BE2C (cell line): Measurements from ENCODE around the gene STUB1.

ENCODE experiments used
- DNase-seq: peaks from one replicate; pipeline ENCODE4 v3.0.0-alpha.2; 2020
- H3K27me3 ChIP-seq: fragments of 250-450 bp; sonication (Bioruptor Pico); 2 replicates; pipeline ENCODE4 v1.5.1; 2020; ENCODE audit warnings: mild to moderate bottlenecking
- H3K36me3 ChIP-seq: fragments of 250-450 bp; sonication (Bioruptor Pico); 2 replicates; pipeline ENCODE4 v1.5.1; 2020; ENCODE audit warnings: mild to moderate bottlenecking
- H3K4me1 ChIP-seq: fragments of 250-450 bp; sonication (Bioruptor Pico); 2 replicates; pipeline ENCODE4 v1.5.1; 2020
- H3K4me3 ChIP-seq: 2 replicates; pipeline ENCODE4 v1.5.1; 2011; ENCODE audit warnings: low read depth, low read length
- H3K9me3 ChIP-seq: fragments of 250-450 bp; sonication (Bioruptor Pico); 2 replicates; pipeline ENCODE4 v1.5.1; 2020
- CTCF ChIP-seq: IDR thresholded peaks from 2 replicates; pipeline ENCODE4 v1.5.1; 2012; ENCODE audit warnings: mild to moderate bottlenecking, low read depth, low read length

Gene STUB1

DNA sequence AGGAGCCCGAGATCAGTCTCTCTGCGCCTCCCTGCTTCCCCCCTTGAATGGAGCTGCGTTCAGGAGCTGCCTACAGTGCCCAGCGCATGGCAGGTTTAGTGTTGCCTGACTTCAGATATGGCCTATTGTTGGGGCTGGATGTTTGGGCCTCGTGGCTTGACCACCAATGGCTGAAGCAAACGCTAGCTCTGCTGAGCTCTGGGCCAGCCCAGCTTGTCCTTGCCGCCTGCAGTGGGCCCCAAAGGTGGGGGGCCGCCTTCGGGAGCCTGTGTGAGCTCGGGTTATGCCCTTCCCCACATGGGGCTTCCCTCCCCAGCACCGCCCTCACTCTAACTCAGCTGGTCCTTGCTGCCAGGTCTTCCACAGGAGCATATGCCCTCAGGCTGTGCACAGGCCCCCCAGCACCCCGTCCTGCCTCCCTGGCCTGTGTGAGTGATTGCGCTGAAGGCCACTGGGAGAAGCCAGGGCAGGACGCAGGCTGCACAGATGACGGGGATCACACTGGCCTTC, 42.1 kb upstream of the STUB1 start:
- H3K9me3 ChIP-seq = no peaks in the 10 kb centered on the region
- H3K4me3 ChIP-seq = no peak overlapping the region
- DNase-seq = no peak
- no peak for TF ChIP-seq CTCF
- H3K27me3 ChIP-seq = no peaks in the 10 kb centered on the region
- H3K4me1 ChIP-seq = peaks cover 11% of the 10 kb centered on the region
- peaks cover 10% of the 10 kb centered on the region for H3K36me3 ChIP-seq

- DNase-seq = no peak
- H3K4me1 ChIP-seq = peaks cover 11% of the 10 kb centered on the region
Observed at GRCh38 chr16:638836-639235, 41.4 kb upstream of the STUB1 start.

GRCh38 chr16:640614-641013, 39.6 kb upstream of the STUB1 start:
- Histone ChIP-seq H3K4me1 (peaks cover 11% of the 10 kb centered on the region), H3K4me3 (no peak overlapping the region), H3K36me3 (no peaks in the 10 kb centered on the region), H3K27me3 (no peaks in the 10 kb centered on the region), H3K9me3 (no peaks in the 10 kb centered on the region)
- no peak for TF ChIP-seq CTCF
- no peak for DNase-seq

More at GRCh38 chr16:638836-639235, 41.4 kb upstream of the STUB1 start:
- TF ChIP-seq CTCF = no peak
- H3K36me3 ChIP-seq = peaks cover 8% of the 10 kb centered on the region
- H3K9me3 ChIP-seq = no peaks in the 10 kb centered on the region
- H3K27me3 ChIP-seq = no peaks in the 10 kb centered on the region
- no peak overlapping the region for H3K4me3 ChIP-seq

GRCh38 chr16:641326-642188, 38.7 kb upstream of the STUB1 start, which contains the start of gene MCRIP2:
Gene MCRIP2, plus strand, starts transcription at chr16:641828. Its CDS starts 164 bp downstream, at chr16:641992.
- H3K27me3 ChIP-seq = no peaks in the 10 kb centered on the region
- DNase-seq = peak; percentile 89
- no peaks in the 10 kb centered on the region for H3K36me3 ChIP-seq
- TF ChIP-seq CTCF = no peak
- peaks cover 11% of the 10 kb centered on the region for H3K4me1 ChIP-seq
- H3K4me3 ChIP-seq = peak within 1 kb of the TSS; percentile 65
- no peaks in the 10 kb centered on the region for H3K9me3 ChIP-seq

- Histone ChIP-seq H3K4me1 (peaks cover 10% of the 10 kb centered on the region), H3K36me3 (no peaks in the 10 kb centered on the region), H3K4me3 (peak overlapping the region; percentile 65), H3K9me3 (no peaks in the 10 kb centered on the region), H3K27me3 (no peaks in the 10 kb centered on the region)
- DNase-seq = peak; percentile 53
- no peak for TF ChIP-seq CTCF
Observed at GRCh38 chr16:642189-643049, 37.8 kb upstream of the STUB1 start.

DNA sequence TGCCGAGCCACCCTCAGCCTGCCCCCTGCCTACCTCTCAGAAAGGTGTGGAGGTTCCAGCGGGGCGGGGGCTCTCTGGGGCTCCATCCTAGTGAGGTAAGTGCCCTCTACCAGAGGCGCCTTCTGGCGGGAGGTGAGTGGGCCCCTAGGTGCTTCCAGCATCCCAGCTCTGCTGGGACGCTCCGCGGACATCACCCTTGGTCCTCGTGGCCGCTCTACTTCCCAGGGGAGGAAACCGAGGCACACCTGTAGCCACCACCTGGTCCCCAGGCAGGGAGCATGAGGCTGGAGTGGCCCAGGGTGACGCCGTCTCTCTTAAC, 37.2 kb upstream of the STUB1 start:
- Histone ChIP-seq H3K4me1 (peaks cover 4% of the 10 kb centered on the region), H3K4me3 (peak overlapping the region; percentile 65), H3K36me3 (no peaks in the 10 kb centered on the region), H3K9me3 (no peaks in the 10 kb centered on the region), H3K27me3 (no peaks in the 10 kb centered on the region)
- TF ChIP-seq CTCF = no peak
- DNase-seq = no peak
